HG02870 (cell line): ENCODE results near the gene DNMT1.

ENCODE experiments used
- ATAC-seq: cut with Tn5 transposase; IDR thresholded peaks from one replicate; pipeline ENCODE4 v1.9.1; 2021; ENCODE audit warnings: mild to moderate bottlenecking, moderate library complexity; ENCODE audit not compliant: unreplicated experiment

DNMT1 gene

DNA sequence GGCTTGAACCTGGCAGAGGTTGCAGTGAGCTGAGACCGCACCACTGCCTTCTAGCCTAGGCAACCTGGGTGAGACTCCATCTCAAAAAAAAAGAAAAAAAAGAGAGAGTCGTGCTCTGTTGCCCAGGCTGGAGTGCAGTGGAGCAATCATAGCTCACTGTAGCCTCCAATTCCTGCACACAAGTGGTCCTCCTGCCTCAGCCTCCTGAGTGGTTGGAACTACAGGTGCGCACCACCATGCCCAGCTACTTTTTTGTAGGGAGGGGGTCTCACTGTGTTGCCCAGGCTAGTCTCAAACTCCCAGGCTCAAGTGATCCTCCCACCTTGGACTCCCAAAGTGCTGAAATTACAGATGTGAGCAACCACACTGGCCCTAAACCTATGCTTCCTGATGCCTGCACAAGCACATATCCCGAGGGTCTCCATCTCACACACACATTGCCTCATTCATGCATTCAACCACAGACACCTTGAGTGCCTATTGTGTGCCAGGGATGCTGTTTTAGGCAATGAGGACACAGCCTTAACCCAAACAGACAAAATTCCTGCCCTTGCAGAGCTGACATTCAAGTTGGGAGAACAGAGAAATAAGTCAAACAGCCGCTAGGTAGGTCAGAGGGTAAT is 94.5 kb downstream of the DNMT1 start:
- no peak for ATAC-seq

DNA sequence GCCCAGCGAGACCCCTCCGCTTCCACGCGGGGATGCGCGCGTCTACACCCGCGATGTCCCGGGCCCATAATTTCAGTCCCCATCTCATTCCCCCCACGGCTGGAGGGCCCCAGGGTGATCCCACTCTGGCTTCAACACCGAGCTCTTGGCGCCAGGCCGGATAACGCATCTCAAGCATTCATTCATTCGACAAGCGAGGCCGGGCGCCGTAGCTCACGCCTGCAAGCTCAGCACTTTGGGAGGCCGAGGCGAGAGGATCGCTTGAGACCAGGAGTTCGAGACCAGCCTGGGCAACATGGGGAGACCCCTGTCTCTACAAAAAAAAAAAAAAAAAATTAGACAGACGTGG is 98.2 kb downstream of the DNMT1 start:
- no peak for ATAC-seq

GRCh38 chr19:10095948-10096614 is 98.7 kb downstream of the DNMT1 start:
- ATAC-seq: peak; percentile 70

GRCh38 chr19:10095622-10095947 is 99.2 kb downstream of the DNMT1 start:
- ATAC-seq: no peak

DNA sequence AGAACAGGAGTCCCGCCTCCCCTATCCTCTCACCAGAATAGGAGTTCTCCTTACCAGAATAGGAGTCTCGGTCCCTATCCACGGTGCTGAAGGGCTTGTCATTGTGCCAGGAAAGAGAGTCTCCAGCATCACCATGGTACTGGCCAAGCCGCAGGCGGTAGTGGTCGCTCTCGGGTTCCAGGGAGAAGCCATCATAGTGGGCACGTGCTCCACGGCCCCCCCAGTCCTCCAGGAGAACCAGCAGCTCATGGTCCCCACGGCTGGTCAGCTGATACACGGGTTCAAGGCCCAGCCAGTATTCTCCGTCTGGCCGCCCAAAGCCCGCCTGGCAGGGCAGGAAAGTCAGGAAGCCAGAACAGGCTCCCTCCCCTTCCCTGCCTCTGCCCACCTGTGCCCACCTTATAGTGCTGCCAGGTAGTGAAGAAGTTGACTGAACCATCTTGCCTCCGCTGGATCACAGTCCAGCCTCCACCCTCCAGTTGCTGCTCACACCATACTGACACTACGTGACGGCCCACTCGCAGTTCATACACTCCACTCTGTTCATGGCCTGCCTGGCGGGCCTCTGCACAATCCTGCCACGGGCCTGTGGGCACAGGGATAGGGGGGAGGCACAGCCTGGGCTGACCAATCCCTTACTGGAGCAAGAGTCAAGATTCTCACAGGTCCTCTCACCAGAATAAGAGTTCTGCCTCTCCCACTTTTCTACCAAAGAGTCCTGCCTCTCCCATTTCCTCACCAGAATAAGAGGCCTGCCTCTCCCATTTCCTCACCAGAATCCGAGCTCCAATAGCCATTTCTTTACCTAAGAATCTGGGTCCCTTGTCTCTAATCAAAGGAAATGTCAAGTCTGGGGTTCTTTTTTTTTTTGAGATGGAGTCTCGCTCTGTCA is 101.2 kb downstream of the DNMT1 start:
- ATAC-seq: no peak

- ATAC-seq: no peak
Measured at GRCh38 chr19:10092648-10093294, 102.0 kb downstream of the DNMT1 start.

DNA sequence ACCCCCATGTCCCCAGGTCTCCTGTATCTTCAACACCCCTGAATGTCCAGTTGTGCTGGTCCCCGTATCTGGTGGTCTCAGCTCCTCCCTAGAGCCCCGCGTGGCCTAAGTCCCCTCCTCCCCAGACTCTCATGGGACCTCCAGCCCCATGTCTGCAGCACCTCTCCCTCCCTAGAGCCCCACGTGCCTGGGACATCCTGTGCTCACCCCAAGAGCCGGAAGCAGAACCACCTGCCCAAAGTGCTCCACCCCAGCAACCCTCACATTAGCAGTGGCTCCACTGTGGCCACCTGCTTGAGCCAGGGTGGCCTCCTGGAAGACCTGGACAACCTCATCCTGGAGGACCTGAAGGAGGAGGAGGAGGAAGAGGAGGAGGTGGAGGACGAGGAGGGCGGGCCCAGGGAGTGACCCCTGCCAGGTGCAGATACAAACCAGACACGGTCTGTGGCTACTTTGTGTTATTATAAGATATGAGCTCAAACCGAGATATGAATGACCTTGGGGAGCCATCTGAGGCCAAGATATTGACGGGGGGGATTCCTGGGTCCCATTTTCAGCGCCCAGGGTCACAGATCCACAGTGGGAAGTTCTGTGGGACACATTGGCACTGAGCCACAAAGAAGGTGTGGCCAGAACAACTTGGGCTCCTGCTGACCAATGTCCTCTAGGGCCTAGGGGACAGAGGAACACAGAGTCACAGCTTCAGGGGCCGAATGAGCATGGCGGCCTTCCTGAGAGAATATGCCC is 102.7 kb downstream of the DNMT1 start:
- no peak for ATAC-seq

DNA sequence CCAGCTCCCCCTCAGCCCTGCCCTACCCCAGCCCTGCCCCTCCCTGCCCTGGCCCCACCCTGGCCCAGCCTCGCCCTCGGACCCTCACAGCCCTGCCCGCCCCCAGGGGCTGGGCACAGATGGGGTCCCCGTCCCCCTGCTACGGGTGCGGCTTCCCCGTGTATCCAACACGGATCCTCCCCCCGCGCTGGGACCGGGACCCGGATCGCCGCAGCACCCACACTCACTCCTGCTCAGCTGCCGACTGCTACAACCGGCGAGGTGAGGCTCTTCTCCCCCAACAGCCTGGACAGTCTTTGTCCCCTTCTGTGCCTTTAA is 103.4 kb downstream of the DNMT1 start:
- ATAC-seq: no peak

DNA sequence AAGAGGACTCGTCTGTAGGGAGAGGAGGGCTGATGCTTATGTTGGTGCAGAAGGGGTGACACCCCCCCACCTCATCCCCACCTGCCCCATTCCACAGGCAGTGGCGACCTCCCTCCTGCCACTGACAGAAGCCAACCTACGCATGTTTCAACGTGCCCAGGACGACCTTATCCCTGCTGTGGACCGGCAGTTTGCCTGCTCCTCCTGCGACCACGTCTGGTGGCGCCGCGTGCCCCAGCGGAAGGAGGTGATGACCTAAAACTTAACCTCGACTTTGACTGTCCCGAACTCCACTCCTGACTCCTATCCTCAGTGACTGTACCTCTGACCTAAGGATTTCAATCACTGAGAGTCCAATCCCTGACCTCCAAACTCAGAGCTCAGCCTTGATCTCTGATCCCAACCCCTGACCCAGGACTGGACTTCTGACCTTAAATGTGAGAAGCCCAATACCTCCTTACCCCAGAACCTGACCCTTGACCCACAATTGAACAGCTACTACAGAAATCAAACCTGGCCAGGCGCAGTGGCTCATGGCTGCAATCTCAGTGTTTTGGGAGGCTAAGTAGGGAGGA is 104.9 kb downstream of the DNMT1 start:
- ATAC-seq: no peak

- no peak for ATAC-seq
Measured at GRCh38 chr19:10088949-10089554, 105.7 kb downstream of the DNMT1 start.

DNA sequence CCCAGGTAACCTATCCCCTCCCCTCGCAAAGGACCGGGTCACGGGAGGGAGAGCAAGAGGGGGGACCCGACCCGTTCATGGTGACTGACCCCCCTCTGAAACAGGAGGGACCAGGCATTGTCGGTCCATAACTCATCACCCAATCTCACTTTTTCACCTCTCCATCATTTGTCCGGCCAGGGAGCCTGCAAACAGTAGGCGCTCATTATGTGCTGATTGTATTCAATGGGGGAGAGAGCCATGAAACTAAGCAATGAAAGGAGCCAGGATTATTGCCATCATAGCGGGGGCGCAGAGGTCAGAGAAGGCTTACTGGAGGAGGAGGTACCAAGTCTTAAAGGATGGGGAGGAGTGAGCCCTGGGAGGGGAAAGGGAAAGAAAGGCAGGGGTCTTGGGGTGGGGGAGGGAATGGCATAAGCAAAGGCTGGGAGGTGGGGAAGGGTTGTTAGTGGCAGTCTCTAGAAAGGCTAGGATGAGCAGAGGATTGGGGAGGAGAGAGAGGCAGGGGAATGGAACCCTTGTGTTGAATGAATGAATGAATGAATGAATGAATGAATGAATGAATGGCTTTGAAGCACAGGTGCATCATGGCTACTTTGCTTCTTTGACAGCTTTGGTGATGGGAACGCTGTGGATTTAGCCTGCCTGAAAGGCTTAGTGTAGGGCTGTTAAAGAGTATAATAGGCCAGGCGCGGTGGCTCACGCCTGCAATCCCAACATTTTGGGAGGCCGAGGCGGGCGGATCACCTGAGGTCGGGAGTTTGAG is 107.3 kb downstream of the DNMT1 start:
- no peak for ATAC-seq

- ATAC-seq: peak; percentile 14
Measured at GRCh38 chr19:10086591-10087192, 108.1 kb downstream of the DNMT1 start.

DNA sequence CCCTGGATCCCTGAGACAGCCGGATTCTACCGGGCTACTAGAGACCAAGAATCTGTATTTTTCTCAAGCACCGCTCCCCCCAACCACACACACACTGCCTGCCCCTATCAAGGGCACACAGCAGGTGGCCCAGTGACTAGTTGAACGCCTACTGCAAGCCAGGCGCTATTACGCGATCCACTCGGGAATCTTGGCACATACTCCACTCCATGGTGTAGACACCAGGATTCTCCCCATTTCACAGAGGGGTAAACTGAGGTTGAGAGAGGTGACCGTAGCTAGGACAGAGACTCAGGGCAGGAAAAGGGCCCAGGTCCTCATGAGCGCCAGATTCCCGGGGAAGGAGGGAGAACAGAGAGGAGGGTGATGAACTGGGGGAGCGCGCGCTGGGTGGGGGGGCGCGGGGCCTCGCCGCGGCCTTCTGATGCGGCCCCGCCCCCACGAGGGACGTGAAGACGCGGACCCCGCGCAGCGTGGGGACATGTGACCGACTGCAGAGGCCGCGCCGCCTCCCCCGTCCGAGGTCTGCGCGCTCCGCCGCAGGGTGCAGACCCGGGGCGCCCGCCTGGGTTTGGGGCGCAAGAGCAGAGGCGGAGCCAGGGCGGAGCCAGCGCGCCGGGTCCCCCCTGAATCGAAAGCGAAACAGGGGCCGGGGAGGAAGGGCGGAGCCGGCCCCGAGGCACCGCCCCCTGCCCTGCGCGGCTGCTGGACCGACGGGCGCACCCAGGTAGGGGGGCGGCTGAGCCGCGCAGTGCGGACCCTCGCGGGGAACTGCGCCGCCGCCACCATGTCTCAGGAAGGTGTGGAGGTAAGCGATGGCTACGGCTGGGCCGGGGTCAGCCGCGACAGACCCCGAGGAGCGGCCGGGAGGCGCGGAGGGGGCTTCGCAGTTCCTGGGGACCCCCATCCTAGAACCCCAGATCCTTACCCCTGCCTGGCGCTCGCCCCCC is 108.8 kb downstream of the DNMT1 start, which contains the start of gene SHFL:
TSS of gene SHFL (plus strand) at position 677 of the 950 bp plus-strand sequence. CDS start at position 788, 111 bp downstream.
- peak; percentile 84 for ATAC-seq

DNA sequence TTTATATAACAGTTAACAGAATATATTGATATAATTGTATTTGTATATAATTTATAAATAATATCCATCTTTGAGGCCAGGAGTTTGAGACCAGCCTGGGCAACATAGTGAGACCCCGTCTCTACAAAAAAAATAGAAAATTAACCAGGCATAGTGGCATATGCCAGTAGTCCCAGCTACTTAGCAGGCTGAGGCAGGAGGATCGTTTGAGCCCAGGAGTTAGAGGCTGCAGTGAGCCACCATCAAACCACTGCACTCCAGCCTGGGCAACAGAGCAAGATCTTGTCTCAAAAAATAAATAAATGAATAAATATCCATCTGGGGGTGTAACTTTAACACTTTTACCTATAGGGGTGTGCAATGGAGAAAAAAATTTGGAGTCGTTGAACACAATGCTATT is 110.0 kb downstream of the DNMT1 start:
- no peak for ATAC-seq

DNA sequence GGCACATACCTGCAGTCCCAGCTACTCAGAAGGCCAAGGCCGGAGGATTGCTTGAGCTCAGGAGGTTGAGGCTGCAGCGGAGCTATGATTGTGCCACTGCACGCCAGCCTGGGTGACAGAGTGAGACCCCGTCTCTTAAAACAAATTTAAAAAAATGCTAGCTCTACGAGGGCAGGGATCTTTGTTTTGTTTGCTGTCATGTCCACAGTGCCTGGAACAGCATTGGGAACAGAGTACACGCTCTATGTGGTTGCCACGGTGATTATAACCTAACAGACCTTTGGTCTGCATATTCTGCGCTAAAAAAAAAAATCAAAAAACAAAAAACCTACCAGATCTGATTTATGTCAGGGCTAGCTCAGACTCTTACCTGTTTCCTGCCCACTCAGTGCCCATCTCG is 110.8 kb downstream of the DNMT1 start:
- ATAC-seq: no peak
